Muscle of leg (tissue), 16 donors: ENCODE data around the gene PLA2G4F. TPM values are rescaled to one million over a fixed set of nuclear protein-coding genes. Genes with fewer than 3 reads are reported as not detected.

Experiments used
- DNase-seq: peaks from one replicate; pipeline ENCODE4 v3.0.0; 2013
- H3K27ac ChIP-seq: one replicate; pipeline ENCODE4 v1.5.1; 2013; ENCODE audit warnings: mild to moderate bottlenecking, low read length, control low read depth
- H3K27me3 ChIP-seq: one replicate; pipeline ENCODE4 v1.6.1; 2013; ENCODE audit warnings: low read length; ENCODE audit not compliant: control insufficient read depth, insufficient read depth
- H3K36me3 ChIP-seq: one replicate; pipeline ENCODE4 v1.6.1; 2013; ENCODE audit warnings: low read length; ENCODE audit not compliant: control insufficient read depth, insufficient read depth
- H3K4me1 ChIP-seq: one replicate; pipeline ENCODE4 v1.6.1; 2013; ENCODE audit warnings: low read length; ENCODE audit not compliant: control insufficient read depth, insufficient read depth
- H3K4me3 ChIP-seq: one replicate; pipeline ENCODE4 v1.5.1; 2013; ENCODE audit warnings: low read length, control low read depth
- H3K9me3 ChIP-seq: replicated peaks from 2 replicates; pipeline ENCODE4 v1.6.1; 2013; ENCODE audit warnings: low read depth, low read length; ENCODE audit not compliant: control insufficient read depth
- WGBS: methylation state at CpG from one replicate; pipeline ENCODE4 v1.1.5; 2013; ENCODE audit warnings: missing lambda C conversion rate; ENCODE audit not compliant: insufficient coverage; 5-methylcytosine and 5-hydroxymethylcytosine counted together
- long read RNA-seq, 11 donors: transcript quantifications; one replicate each; lab custom pipeline, GENCODE V29; 2026
- polyA plus RNA-seq, 8 donors: library from polyadenylated mRNA; unstranded; fragments of 120-200 nt; gene quantifications; one replicate each; pipeline versions ENCODE4 v1.2.1 to v1.2.3, GENCODE V29; 2013; ENCODE audit warnings: inconsistent platforms in 1 of 8, low replicate concordance in 1 of 8; ENCODE audit not compliant: insufficient read length in 8 of 8, insufficient read depth in 1 of 8
- total RNA-seq: library from RNA; stranded (reverse); fragments of 120-200 nt; gene quantifications from one replicate; pipeline ENCODE4 v1.2.4, GENCODE V29; 2013

The PLA2G4F gene, protein sequence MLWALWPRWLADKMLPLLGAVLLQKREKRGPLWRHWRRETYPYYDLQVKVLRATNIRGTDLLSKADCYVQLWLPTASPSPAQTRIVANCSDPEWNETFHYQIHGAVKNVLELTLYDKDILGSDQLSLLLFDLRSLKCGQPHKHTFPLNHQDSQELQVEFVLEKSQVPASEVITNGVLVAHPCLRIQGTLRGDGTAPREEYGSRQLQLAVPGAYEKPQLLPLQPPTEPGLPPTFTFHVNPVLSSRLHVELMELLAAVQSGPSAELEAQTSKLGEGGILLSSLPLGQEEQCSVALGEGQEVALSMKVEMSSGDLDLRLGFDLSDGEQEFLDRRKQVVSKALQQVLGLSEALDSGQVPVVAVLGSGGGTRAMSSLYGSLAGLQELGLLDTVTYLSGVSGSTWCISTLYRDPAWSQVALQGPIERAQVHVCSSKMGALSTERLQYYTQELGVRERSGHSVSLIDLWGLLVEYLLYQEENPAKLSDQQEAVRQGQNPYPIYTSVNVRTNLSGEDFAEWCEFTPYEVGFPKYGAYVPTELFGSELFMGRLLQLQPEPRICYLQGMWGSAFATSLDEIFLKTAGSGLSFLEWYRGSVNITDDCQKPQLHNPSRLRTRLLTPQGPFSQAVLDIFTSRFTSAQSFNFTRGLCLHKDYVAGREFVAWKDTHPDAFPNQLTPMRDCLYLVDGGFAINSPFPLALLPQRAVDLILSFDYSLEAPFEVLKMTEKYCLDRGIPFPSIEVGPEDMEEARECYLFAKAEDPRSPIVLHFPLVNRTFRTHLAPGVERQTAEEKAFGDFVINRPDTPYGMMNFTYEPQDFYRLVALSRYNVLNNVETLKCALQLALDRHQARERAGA
- total RNA-seq (not detected), polyA plus RNA-seq (1 to 10 TPM in 1 of 8 donors, under 1 TPM in 3, not detected in 4; 0.04 to 1.9 (median 0.23) TPM)
- long read RNA-seq, donor 1, result 0 reads
- long read RNA-seq, donor 2, result 0 reads
- long read RNA-seq, donor 3, result 0 reads
- long read RNA-seq, donor 4, result 0 reads
- long read RNA-seq, donor 5, result 0 reads
- long read RNA-seq, donor 6, result 0 reads
- long read RNA-seq, donor 7, result 0 reads
- long read RNA-seq, donor 8, result 0 reads
- long read RNA-seq, donor 9, result 0 reads
- long read RNA-seq, donor 10, result 0 reads
- long read RNA-seq, donor 11, result 0 reads

GRCh38 chr15:42156243-42156922, at the start of gene PLA2G4F:
Gene PLA2G4F, minus strand, starts transcription at chr15:42156636. Its CDS starts 87 bp downstream, at chr15:42156549.
- no peak within 1 kb of the TSS for H3K27ac ChIP-seq

DNA sequence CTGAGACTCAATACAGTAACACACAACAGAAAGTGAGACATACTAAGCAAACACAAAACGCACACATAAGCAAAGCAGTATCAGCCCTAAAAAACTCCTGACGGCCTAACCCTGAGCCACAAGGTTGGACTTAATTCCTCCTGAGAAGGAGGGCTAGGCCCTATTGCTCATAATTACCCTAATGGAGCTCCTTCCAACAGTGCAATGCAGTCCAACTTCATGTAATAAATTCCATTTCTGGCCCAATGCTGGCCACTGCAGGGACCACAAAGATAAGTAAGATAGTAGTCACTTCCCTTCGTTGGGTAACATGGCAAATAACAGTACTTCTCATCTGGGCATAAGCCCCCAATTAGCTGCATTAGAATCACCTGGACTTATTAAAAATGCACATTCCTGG, 47.5 kb upstream of the PLA2G4F start:
- H3K4me3 ChIP-seq, result no peak overlapping the region
- H3K9me3 ChIP-seq, result no peaks in the 10 kb centered on the region
- WGBS, result 81% methylated on average over 2 of the region's 3 CpGs
- H3K4me1 ChIP-seq, result peaks cover 14% of the 10 kb centered on the region
- no peak overlapping the region for H3K27ac ChIP-seq
- no peaks in the 10 kb centered on the region for H3K27me3 ChIP-seq
- peaks cover 5% of the 10 kb centered on the region for H3K36me3 ChIP-seq
- DNase-seq, result no peak

More at GRCh38 chr15:42156243-42156922, at the start of gene PLA2G4F:
- no peak within 1 kb of the TSS for H3K4me3 ChIP-seq
- no peaks in the 10 kb centered on the region for H3K9me3 ChIP-seq
- no peaks in the 10 kb centered on the region for H3K27me3 ChIP-seq
- H3K4me1 ChIP-seq, result peaks cover 14% of the 10 kb centered on the region
- DNase-seq, result no peak
- H3K36me3 ChIP-seq, result peaks cover 31% of the 10 kb centered on the region
- WGBS, result 71% methylated on average over 5 of the region's 8 CpGs

- WGBS, result 43% methylated on average over 2 of the region's 2 CpGs
- Histone ChIP-seq H3K27ac (no peak overlapping the region), H3K4me3 (no peak overlapping the region), H3K36me3 (peaks cover 11% of the 10 kb centered on the region), H3K9me3 (no peaks in the 10 kb centered on the region), H3K4me1 (peaks cover 10% of the 10 kb centered on the region), H3K27me3 (no peaks in the 10 kb centered on the region)
- no peak for DNase-seq
Measured at GRCh38 chr15:42202653-42203052, 46.2 kb upstream of the PLA2G4F start.

- Histone ChIP-seq H3K27ac (no peak overlapping the region), H3K9me3 (no peaks in the 10 kb centered on the region), H3K36me3 (peaks cover 16% of the 10 kb centered on the region), H3K4me3 (no peak overlapping the region), H3K4me1 (peaks cover 5% of the 10 kb centered on the region), H3K27me3 (no peaks in the 10 kb centered on the region)
- DNase-seq, result no peak
- no CpG with 5 or more reads among the region's 1 CpG for WGBS
Measured at GRCh38 chr15:42201801-42202200, 45.4 kb upstream of the PLA2G4F start.

DNA sequence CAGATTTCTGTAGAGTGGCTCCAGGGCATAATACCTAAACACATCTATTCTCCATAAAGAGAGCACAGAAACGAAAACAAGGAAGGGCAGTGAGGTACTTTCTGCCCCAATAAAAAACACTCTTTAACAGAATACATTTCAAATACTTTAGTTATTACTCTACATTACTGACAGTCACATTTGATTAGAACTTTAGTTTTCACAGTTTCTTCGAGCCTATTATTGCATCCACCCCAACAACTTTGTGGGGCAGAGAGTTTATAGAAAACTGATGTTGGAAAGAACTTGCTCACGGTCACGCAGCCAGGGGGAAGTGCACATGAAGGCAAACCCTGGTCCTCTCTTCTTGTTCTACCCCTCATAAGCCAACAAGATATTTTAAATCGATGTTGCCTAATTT, 42.7 kb upstream of the PLA2G4F start:
- Histone ChIP-seq H3K27ac (no peak overlapping the region), H3K9me3 (no peaks in the 10 kb centered on the region), H3K4me3 (no peak overlapping the region), H3K36me3 (peaks cover 16% of the 10 kb centered on the region), H3K27me3 (no peaks in the 10 kb centered on the region), H3K4me1 (no peaks in the 10 kb centered on the region)
- no peak for DNase-seq
- no CpG with 5 or more reads among the region's 5 CpGs for WGBS

DNA sequence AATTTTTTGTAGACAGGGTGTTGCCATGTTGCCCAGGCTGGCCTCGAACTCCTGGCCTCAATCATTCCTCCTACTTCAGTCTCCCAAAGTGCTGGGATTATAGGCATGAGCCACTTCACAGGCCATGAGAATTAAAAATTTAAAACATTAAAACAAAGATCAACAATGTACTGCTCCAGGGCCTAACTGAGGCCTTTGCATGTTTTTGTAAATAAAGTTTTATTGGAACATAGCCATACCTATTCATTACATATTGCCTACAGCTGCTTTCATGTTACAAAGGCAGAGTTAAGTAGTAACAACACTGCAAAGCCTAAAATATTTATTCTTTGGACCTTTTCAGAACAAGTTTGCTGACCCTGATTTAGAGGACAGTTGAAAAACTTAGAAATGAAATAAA, 42.1 kb upstream of the PLA2G4F start:
- Histone ChIP-seq H3K36me3 (peaks cover 13% of the 10 kb centered on the region), H3K4me3 (no peak overlapping the region), H3K9me3 (no peaks in the 10 kb centered on the region), H3K27me3 (no peaks in the 10 kb centered on the region), H3K27ac (no peak overlapping the region), H3K4me1 (no peaks in the 10 kb centered on the region)
- DNase-seq, result no peak
- 67% methylated on average over 1 of the region's 1 CpG for WGBS

GRCh38 chr15:42194513-42194912, 38.1 kb upstream of the PLA2G4F start:
- Histone ChIP-seq H3K4me1 (no peaks in the 10 kb centered on the region), H3K36me3 (peaks cover 30% of the 10 kb centered on the region), H3K27me3 (no peaks in the 10 kb centered on the region), H3K9me3 (no peaks in the 10 kb centered on the region), H3K4me3 (no peak overlapping the region), H3K27ac (no peak overlapping the region)
- no CpG with 5 or more reads among the region's 5 CpGs for WGBS
- DNase-seq, result no peak

DNA sequence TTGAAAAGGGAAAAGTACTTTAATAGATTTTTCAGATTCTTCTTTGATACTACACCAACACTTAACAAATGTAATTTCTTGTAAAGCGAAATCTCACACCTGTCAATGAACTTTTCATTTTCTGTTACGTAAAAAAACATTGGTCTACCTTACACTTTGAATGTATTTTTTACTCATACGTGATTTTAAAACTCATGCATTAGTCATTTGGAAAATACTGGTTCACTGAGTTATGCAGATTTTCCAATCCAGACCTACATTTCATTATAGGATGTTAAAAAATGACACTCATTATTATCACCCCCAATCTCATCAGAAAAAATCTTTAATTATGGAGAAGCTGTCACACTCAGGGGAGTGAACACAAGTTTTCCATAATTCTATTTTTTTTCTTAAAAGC, 36.9 kb upstream of the PLA2G4F start:
- Histone ChIP-seq H3K27ac (no peak overlapping the region), H3K27me3 (no peaks in the 10 kb centered on the region), H3K4me3 (no peak overlapping the region), H3K9me3 (no peaks in the 10 kb centered on the region), H3K4me1 (no peaks in the 10 kb centered on the region), H3K36me3 (peaks cover 30% of the 10 kb centered on the region)
- DNase-seq, result no peak
- no CpG with 5 or more reads among the region's 3 CpGs for WGBS

- Histone ChIP-seq H3K4me3 (no peak overlapping the region), H3K27ac (no peak overlapping the region), H3K9me3 (no peaks in the 10 kb centered on the region), H3K36me3 (peaks cover 34% of the 10 kb centered on the region), H3K27me3 (no peaks in the 10 kb centered on the region), H3K4me1 (no peaks in the 10 kb centered on the region)
- WGBS, result no CpG with 5 or more reads among the region's 8 CpGs
- no peak for DNase-seq
Measured at GRCh38 chr15:42191610-42192346, 35.3 kb upstream of the PLA2G4F start.
